Stimulated activated naive CD4-positive, alpha-beta T cell treated with Interleukin-2 at 50 U/mL for 16 hours (primary cell): ENCODE measurements around the gene ZC3HAV1.
A peak's percentile ranks its signal among the peaks of the same experiment; 100 is the strongest.
"Not testable (repeated sequence)": the region's sequence is repeated elsewhere in the genome, so short reads cannot be mapped to it uniquely, and the experiment has no call there.

Source experiments
- DNase-seq: peaks from one replicate; lab custom pipeline; 2025; lab: John Stamatoyannopoulos, UW

The ZC3HAV1 gene

DNA sequence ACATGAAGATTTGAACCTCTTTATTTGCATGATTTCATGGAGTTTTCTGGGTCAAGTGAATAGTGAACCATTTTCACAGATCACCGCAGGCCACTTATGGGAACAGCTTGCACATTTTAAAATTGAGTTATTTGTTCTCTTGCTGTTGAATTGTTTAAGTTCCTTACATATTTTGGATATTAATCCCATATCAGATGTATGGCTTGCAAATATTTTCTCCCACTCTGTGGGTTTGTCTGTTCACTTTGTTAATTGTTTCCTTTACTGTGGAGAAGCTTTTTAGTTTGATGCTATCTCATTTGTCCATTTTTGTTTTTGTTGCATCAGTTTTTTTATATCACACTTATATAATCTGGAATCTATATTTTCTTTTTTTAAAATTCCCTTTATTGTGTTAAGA lies 59.6 kb downstream of the ZC3HAV1 start:
- DNase-seq: no peak

- DNase-seq: no peak
Observed at GRCh38 chr7:139049111-139049510, 60.4 kb downstream of the ZC3HAV1 start.

DNA sequence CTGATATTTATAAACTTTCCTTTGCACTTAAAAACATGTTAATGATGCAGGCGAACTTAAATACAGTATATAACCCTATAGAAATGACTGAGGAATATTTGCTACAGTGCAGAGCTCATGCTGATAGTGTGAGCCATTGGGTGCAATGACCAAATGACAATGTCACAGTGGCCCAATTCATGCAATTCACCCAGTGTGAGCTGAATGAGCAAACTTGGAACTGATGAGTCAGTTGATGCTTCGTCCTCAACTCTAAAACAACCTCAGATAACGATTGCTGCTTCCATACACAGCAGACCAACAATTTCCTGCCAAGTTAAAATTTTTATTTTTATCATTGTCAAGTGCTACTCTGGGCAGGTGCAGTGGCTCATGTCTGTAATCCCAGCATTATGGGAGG lies 61.5 kb downstream of the ZC3HAV1 start:
- DNase-seq: no peak

- no peak for DNase-seq
Observed at GRCh38 chr7:139046143-139046542, 63.4 kb downstream of the ZC3HAV1 start.

DNA sequence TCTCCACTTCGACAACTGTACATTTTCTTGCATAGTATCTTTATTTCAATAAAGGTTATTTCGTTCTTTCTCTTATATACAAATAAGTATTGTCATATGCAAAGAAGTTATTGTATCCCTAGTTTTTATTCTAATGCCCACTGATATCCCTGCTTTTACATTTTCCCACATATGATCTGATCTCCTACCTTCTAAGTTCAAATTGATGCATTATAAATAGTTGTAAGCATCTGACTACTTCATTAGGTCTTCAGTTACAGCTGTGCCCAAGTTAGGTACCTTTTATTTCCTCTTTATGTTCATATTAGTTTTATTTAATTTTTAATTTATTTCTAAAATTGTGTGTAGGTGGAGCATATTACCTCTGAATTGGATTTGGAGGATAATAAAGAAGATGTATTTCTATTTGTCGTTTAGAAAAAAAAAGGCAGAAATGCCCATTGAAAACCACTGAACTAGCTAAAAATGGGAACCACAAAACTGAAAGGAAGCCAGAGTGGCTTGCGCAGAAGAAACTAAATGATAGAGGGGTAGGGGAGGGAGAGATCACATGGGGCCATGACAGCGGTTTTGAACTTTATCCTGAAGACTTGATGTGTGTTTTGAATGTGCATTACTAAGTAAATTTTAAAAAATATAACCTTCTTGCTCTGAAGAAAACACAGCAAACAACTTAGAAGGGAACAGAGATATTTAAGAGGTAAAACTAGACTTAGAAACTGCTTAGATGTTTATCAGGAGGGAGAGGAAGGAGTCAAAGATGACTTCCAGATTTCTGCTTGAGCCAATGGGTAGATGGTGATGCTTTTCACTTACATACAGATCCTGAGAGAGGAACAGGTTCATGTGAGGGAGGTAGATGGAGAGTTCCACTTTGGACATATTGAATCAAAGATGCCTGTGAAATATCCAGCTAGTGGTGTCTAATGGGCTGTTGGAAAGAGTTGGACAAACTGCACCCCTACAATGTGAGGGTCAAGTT lies 64.4 kb downstream of the ZC3HAV1 start:
- DNase-seq: no peak

- DNase-seq: peak; percentile 78
Observed at GRCh38 chr7:139043823-139044812, 65.4 kb downstream of the ZC3HAV1 start.

GRCh38 chr7:139041378-139042085 lies 68.0 kb downstream of the ZC3HAV1 start:
- no peak for DNase-seq

- no peak for DNase-seq
Observed at GRCh38 chr7:139038691-139039090, 70.8 kb downstream of the ZC3HAV1 start.

GRCh38 chr7:139036901-139037300 lies 72.6 kb downstream of the ZC3HAV1 start:
- DNase-seq: no peak

- DNase-seq: peak; percentile 42
Observed at GRCh38 chr7:139035586-139036353, 73.8 kb downstream of the ZC3HAV1 start, which contains the start of gene ZC3HAV1L. TSS of gene ZC3HAV1L (minus strand) at chr7:139036042. CDS start at chr7:139036017, 25 bp downstream.

DNA sequence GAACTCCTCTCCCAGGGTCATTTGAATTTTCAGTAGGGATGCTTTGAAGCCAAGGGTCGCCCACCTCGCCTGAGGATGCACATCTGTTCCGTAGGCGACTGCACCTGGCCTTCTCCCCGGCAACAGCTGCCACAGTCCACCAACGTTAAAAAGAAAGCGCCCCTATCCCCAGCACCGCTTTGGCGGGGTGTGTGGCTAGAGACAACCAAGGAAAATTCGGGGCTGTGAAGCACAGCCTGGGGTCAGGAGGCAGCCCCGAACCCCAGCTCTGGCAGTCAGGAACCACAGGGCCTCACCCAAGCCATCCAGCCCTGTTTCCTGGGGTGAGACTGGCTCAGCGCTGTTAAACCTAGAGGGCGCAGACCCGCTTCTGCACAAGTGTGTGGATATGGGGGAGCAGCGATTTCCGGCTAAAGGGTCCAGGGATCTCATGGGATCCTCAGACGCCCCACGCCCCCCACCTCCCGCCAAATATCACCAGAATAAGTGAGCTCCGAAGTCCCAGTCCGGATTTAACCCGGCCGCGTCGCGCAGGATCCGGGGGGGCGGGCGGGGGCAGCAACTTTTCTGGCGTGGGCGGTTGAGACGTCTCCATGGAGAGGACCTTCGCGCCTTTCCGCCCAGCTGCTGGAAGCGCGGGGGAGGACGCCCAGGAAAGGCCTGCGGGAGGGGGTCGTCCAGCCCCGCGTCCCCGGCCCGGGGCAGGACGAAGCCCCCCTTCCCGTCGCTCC lies 74.5 kb downstream of the ZC3HAV1 start:
- peak; percentile 19 for DNase-seq

DNA sequence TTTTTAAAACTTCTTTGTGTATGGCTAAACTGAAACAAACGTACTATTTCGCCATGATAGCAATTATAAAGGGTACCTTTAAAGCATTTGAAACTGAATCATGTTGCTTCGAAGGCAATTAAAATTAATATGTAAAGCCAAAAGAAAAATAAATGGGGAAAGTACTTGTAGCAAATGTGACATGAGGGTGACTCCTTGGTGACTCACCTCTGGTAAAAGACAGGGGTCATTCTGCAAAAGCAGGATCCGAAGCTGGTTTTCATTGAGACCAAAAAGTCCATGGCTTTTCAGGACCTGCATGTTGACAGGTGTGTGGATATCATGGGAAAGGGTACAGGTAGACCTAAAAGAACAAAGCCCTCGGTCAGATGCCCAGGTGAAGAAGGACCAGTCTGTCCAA lies 75.2 kb downstream of the ZC3HAV1 start:
- no peak for DNase-seq

- DNase-seq: no peak
Observed at GRCh38 chr7:139033346-139034114, 76.0 kb downstream of the ZC3HAV1 start.

GRCh38 chr7:139032473-139032872 lies 77.0 kb downstream of the ZC3HAV1 start:
- DNase-seq: no peak

GRCh38 chr7:139029353-139029752 lies 80.2 kb downstream of the ZC3HAV1 start:
- no peak for DNase-seq

DNA sequence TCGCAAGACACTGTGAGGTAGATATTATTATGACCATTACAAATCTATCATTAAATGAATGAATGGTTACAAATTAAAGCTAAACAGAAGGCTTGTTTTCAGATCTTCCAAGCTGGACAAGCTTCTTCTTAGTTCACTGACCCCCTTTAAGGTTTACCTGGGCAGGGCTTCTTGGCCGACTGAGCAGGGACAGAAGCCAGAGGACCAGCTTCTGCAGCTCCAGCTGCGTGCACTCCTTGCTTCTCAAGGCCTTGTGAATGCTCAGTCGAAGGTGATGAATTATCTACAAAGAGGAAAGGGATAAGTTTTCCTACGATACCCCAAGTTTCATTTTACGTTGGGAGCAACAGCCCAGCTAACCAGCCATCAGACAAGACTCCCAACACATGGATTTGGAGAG lies 83.0 kb downstream of the ZC3HAV1 start:
- no peak for DNase-seq

GRCh38 chr7:139025861-139026260 lies 83.7 kb downstream of the ZC3HAV1 start:
- not testable (repeated sequence) for DNase-seq

GRCh38 chr7:139023076-139023475 lies 86.4 kb downstream of the ZC3HAV1 start:
- no peak for DNase-seq

GRCh38 chr7:139022286-139022685 lies 87.2 kb downstream of the ZC3HAV1 start:
- DNase-seq: no peak
